OCI-LY3 (cell line): ENCODE results near the gene GAK.

Experiments used
- EZH2phosphoT487 ChIP-seq: fragments of 200-600 bp; shearing (Covaris generic); IDR thresholded peaks from 2 replicates; pipeline ENCODE4 v1.6.1; 2018; ENCODE audit warnings: antibody characterized with exemption, mixed run types, low read depth
- TF ChIP-seq, protein P1 (sequence below): fragments of 200-600, 300-600 bp; sonication (generic); IDR thresholded peaks from 2 replicates; pipeline ENCODE4 v1.5.1; 2014; ENCODE audit warnings: antibody characterized with exemption, low read length, low read depth

DNA sequence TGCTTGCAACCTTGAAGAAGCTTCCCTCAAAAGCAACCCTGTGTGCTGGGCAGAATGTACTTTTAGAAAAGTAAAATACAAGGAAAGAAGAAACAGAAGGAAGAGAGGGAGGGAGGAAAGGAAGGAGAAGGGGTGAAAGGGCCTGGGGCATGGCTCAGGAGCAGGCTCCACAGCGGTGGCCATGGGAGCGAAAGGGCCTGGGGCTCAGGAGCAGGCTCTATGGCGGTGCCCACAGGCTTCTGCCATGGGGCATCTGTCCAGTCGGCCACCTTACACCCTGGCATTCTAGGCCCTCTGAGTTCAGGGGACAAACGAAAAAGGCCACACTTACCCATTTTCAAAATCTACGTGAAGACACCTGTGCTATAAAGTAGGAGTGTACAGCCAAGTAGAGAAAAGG, 31.4 kb downstream of the GAK start:
- TF ChIP-seq EZH2phosphoT487, result no peak
- TF ChIP-seq, protein P1, sequence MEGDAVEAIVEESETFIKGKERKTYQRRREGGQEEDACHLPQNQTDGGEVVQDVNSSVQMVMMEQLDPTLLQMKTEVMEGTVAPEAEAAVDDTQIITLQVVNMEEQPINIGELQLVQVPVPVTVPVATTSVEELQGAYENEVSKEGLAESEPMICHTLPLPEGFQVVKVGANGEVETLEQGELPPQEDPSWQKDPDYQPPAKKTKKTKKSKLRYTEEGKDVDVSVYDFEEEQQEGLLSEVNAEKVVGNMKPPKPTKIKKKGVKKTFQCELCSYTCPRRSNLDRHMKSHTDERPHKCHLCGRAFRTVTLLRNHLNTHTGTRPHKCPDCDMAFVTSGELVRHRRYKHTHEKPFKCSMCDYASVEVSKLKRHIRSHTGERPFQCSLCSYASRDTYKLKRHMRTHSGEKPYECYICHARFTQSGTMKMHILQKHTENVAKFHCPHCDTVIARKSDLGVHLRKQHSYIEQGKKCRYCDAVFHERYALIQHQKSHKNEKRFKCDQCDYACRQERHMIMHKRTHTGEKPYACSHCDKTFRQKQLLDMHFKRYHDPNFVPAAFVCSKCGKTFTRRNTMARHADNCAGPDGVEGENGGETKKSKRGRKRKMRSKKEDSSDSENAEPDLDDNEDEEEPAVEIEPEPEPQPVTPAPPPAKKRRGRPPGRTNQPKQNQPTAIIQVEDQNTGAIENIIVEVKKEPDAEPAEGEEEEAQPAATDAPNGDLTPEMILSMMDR, result no peak
